CD4-positive, alpha-beta T cell treated with Interleukin-4 for 1 hour (primary cell): ENCODE data around the gene PLXNA1.

Experiments used
- DNase-seq, 2 donors: peaks; one replicate each; pipeline ENCODE4 v3.0.0-alpha.2; 2020 to 2022

Gene PLXNA1

GRCh38 chr3:126968391-126969390 is 14.2 kb upstream of the PLXNA1 start:
- no peak for DNase-seq

- no peak for DNase-seq
Observed at GRCh38 chr3:126969586-126969985, 13.3 kb upstream of the PLXNA1 start.

DNA sequence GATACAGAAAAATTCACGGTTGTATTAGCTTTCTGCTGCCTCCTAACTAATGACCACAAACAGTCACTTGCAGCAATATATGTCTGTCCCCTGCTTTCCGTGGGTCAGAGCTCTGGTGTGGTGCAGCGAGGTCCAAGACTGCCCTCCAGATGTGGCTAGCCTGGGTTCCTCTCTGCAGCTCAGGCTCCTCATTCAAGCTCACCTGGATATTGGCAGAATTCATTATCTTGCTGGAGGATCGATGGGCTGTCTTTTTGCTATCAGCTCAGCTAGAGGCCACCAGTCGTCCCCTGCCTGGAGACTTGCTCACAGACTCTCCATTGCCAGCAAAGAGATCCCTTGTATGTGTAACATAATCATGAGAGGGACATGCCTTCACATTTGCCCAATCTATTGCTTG is 12.8 kb upstream of the PLXNA1 start:
- DNase-seq, result no peak

DNA sequence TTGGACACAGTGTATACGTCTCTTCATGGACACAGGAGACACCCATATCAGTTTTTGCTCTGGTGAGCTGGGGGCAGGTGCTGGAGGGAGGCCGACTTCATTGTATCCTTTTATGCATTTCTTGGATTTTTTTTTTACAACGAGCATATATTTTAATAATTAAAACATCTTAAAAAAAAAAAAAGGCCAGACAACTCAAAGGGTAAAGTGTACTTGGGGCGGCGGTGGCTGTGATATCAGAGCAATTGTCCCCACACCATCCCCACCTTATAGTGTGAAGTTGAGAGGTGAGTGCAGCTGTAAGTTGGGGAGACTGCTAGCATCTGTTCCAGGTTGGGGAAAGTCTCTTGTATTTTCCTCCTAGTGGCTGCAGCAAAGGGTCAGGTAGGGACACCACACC is 12.0 kb upstream of the PLXNA1 start:
- DNase-seq, result no peak

GRCh38 chr3:126971891-126972351 is 11.0 kb upstream of the PLXNA1 start:
- DNase-seq, result no peak

- DNase-seq, result no peak
Observed at GRCh38 chr3:126972866-126973265, 10.0 kb upstream of the PLXNA1 start.

DNA sequence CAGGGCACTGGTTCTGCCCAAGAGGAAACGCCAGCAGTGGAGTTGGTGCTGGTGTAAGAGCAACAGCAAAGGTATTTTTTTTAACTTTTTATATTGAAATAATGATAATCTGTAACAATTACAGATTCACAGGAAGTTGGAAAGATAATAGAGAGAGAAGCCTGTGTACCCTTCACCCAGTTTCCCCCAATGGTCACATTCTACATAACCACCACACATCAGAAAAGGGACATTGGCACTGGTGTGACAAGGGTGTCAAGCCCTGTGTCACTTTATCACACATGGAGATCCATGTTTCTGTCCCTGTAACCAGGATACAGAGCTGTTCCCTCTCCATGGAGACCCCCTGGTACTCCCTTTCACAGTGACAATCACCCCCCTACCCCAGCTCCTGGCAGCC is 9.1 kb upstream of the PLXNA1 start:
- no peak for DNase-seq

GRCh38 chr3:126974756-126975155 is 8.2 kb upstream of the PLXNA1 start:
- DNase-seq, result no peak

DNA sequence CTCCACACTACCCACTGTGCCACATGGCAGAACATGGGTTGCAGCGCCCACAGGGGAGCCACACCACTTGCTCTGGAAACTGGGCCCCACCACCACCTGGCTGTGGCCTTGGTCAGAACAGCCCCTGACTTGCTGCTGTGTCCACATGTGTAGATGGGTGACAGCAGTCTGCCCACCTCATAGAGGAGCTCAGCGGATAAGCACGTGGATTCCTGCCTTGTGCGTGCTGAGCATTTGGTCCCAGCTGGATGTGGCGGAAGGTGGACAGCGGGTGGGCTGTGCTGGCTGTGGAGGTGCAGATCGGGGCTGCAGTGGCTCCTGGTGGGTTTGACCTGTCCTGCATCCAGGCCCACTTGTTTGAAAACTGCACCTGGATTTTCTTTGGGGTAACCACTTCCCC is 6.0 kb upstream of the PLXNA1 start:
- no peak for DNase-seq

DNA sequence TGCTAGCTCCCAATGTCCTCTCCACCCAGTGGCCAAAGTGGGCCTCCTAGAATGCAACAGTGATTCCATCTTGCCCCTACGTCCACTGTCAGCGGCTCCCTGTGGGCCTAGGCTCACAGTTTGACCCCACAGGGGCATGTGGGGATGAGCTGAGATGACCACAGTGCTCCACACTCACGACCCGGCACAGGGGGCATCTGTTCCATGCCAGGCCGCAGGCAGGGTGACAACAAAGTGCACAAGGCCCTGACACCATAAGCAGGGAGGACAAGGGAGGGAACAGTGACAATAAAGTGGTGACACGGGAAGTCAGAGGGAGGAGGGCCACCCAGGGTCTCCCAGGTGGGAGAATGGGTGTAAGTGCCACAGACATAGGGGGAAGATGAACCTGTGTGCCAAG is 5.1 kb upstream of the PLXNA1 start:
- no peak for DNase-seq

- no peak for DNase-seq
Observed at GRCh38 chr3:126978291-126978690, 4.6 kb upstream of the PLXNA1 start.

DNA sequence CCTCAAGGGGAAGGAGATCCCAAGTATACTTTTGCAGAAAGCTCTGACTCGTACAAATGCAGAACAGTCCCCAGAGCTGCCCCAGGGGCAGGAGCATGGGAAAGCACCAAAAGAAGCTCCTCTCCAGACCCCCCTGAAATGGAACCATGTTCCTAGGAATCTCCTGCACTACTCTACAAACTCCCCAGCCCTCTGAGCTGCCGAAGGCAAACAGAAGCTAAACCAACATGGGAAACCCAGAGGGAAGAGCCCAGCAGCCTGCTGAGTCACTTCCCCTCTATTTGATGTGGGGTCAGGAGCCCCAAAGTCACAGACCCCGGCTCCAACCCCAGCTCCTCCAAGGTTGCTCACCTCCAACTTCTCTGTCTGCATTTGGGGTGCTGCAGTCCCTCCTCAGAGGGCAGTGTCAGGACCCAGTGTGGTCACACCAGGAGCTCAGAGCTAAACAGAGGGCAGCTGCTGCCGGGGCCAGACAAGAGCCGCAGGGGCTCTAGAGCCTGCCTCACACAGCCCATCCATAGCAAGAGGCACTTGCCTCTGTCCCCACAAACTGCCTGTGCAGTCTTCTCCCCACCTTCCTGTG is 3.8 kb upstream of the PLXNA1 start:
- DNase-seq, result no peak

DNA sequence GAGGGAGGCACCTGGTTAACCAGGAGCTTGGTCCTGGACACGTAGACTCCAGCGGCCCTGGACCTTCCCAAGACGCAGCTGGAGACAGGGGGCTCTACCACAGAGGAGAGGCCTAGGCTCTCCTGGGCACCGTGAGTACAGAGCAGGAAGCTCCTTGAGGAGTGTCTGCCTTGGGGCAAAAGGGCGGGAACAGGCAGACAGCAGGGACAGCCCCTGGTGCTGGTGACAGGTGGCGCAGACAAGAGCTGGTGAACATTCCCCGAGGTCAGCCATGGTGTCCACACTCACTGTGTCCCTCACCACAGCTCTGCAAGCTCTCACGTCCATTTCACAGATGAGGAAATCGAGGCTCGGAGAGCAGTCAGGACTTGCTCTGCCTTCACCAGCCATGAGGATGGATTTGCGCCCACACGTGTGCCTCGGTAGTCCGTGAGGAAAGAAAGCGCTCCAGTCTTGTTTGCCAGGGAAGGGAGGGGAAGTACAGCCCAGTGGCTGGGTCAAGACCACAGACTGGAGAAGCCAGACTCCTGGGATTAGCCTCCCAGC is 2.6 kb upstream of the PLXNA1 start:
- DNase-seq, result no peak

GRCh38 chr3:126982126-126982470 is 817 bp upstream of the PLXNA1 start:
- peak; percentile 74 to 78 for DNase-seq

- DNase-seq, result peak in 1 of 2 donors; percentile 17
Observed at GRCh38 chr3:126983276-126983652, 349 bp downstream of the PLXNA1 start.

- peak in 1 of 2 donors; percentile 37 for DNase-seq
Observed at GRCh38 chr3:126983653-126984390, 907 bp downstream of the PLXNA1 start.

DNA sequence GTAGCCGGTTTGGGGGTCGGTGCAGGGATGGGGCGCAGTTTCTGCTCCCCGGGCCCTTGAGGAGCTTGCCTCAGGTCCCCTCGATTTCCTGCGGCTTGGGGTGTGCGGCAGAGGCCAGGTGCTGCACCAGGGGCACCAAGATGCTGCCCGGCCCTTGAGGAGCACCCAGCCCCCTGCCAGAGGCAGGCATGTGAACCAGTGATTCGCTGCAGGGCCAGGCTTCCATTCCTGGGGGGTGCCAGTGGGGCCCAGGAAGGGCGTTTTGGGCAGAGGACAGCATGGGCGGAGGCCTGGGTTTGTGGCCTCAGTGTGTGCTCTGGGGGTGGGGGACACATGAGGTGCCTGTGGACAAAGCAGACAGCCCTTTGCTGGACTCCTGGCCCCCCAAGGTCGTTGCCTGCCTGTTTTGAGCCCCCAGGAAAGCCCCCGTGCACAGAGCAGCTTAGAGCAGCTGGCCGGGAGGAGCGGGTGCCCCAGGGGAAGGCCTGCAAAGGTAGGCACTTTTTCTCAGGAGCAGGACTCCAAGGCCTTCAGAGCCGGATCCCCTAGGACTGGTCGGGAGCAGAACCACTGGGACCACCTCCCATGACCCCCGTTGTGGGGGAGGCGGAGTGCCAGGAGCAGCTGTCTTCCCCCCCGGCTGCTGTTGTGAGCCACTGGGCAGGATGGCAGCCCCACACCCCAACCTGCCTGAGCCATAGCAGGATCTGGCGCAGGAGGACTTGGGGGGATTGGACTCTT is 1.6 kb downstream of the PLXNA1 start:
- DNase-seq, result no peak

- no peak for DNase-seq
Observed at GRCh38 chr3:126985132-126985985, 2.4 kb downstream of the PLXNA1 start.

DNA sequence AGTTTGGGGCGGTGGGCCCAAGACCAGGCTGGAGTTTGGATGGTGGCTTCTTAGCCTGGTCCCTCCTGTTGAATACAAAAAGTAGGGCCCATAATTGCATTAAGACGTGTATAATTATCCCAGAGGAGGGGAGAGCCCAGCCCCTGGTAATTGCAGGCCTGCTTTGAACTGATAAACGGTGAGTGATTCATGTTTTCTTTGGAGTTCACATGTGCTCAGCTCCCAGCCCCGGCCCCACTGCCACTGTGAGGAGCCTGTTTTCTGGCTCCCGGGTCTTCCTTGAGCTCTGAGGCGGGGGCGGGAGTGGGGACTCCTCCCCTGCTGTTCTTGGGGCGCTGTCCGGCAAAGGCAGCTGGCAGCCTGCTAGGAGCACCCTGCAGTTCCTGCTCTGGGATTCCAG is 3.1 kb downstream of the PLXNA1 start:
- DNase-seq, result no peak

DNA sequence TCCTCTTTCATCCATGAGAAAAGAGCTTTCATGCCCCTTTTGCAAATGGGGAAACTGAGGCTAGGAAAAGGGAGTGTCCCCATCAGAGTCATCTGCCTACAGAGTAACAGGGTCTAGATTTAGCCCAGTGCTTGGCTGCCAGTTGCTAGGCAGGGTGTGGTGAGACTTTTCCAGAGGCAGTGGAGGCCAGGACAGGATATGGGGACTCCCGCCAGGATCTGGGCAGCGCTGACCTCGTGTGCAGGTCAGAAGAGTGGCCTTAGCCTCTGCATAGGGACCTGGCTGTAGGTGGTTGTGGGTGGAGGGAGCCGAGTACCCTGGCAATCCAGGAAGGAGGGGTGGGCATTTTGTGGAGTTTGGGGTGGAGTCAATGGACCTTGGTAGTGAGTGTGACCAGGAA is 4.2 kb downstream of the PLXNA1 start:
- no peak for DNase-seq

DNA sequence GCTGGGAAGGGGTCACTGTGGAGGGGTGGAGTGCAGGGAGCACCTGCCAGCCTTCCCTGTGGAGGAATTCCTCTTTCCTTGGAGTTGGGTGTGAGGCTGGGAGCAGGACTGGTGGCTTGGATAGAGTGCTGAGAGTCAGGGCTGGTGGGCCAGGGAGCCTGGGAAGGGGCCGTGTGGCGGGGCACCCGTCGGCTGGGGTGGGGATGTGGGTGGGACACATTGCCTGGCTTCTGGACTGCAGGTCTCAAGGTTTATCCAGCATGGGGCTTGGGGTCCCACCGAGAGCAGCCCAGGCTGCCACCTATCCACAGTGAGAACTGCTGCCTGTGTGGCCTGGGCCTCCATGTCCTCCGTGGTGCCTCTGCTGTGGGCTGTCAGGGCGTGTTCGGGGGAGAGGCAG is 4.7 kb downstream of the PLXNA1 start:
- DNase-seq, result no peak
